Keratinocyte (primary cell): Measurements from ENCODE around the gene TNFRSF11A. TPM values are rescaled to one million over a fixed set of nuclear protein-coding genes. Genes with fewer than 3 reads are reported as not detected.

Experiments used
- DNase-seq: peaks from one replicate; pipeline ENCODE4 v3.0.0-alpha.2; 2011; ENCODE audit warnings: low read depth, missing footprints, low spot score
- FAIRE-seq: peaks from 2 replicates; lab custom pipeline; 2011; peaks lifted over from hg19 to GRCh38; lab: Jason Lieb, UNC
- H2AFZ ChIP-seq: 2 replicates; pipeline ENCODE4 v1.6.0; 2012; ENCODE audit warnings: low read length, control low read depth, inconsistent platforms; ENCODE audit not compliant: control insufficient read depth
- H3K27ac ChIP-seq: 2 replicates; pipeline ENCODE4 v1.5.1; 2011; ENCODE audit warnings: low read length; ENCODE audit not compliant: control insufficient read depth, insufficient read depth
- H3K27me3 ChIP-seq: 3 replicates; pipeline ENCODE4 v1.6.0; 2011; ENCODE audit warnings: low read length; ENCODE audit not compliant: control insufficient read depth, insufficient read depth; ENCODE audit errors: extremely low read depth
- H3K36me3 ChIP-seq, 2 experiments: 2 replicates in 1 of 2; 3 replicates in 1 of 2; pipeline ENCODE4 v1.5.1; 2011; ENCODE audit warnings: low read length in 2 of 2, mild to moderate bottlenecking in 1 of 2; ENCODE audit not compliant: control insufficient read depth in 2 of 2, insufficient read depth in 2 of 2; ENCODE audit errors: extremely low read depth in 1 of 2
- H3K4me1 ChIP-seq: 3 replicates; pipeline ENCODE4 v1.5.1; 2011; ENCODE audit warnings: low read length; ENCODE audit not compliant: control insufficient read depth, insufficient read depth; ENCODE audit errors: extremely low read depth
- H3K4me2 ChIP-seq: 3 replicates; pipeline ENCODE4 v1.6.0; 2011; ENCODE audit warnings: low read depth, low read length; ENCODE audit not compliant: control insufficient read depth, insufficient read depth; ENCODE audit errors: extremely low read depth
- H3K4me3 ChIP-seq, 3 experiments: fragments of 200-600 bp in 1 of 3; sonication (generic) in 1 of 3; 2 replicates in 2 of 3; 3 replicates in 1 of 3; pipeline ENCODE4 v1.5.1; 2011 to 2016; ENCODE audit warnings: low read length in 3 of 3, mild to moderate bottlenecking in 3 of 3, control low read depth in 2 of 3, inconsistent platforms in 1 of 3, low read depth in 1 of 3, mixed read lengths in 1 of 3, mixed run types in 1 of 3, moderate library complexity in 1 of 3; ENCODE audit not compliant: control insufficient read depth in 2 of 3, insufficient read depth in 2 of 3; ENCODE audit errors: extremely low read depth in 1 of 3
- H3K79me2 ChIP-seq: 2 replicates; pipeline ENCODE4 v1.6.0; 2012; ENCODE audit warnings: low read length; ENCODE audit not compliant: control insufficient read depth, insufficient read depth
- H3K9ac ChIP-seq: 3 replicates; pipeline ENCODE4 v1.6.0; 2011; ENCODE audit warnings: low read length; ENCODE audit not compliant: control insufficient read depth, insufficient read depth; ENCODE audit errors: extremely low read depth
- H3K9me1 ChIP-seq: 3 replicates; pipeline ENCODE4 v1.6.0; 2011; ENCODE audit warnings: low read length; ENCODE audit not compliant: control insufficient read depth, insufficient read depth; ENCODE audit errors: extremely low read depth
- H3K9me3 ChIP-seq: 2 replicates; pipeline ENCODE4 v1.5.1; 2012; ENCODE audit warnings: low read depth, low read length; ENCODE audit not compliant: control insufficient read depth
- H4K20me1 ChIP-seq: 3 replicates; pipeline ENCODE4 v1.6.0; 2011; ENCODE audit warnings: low read length; ENCODE audit not compliant: control insufficient read depth, insufficient read depth; ENCODE audit errors: extremely low read depth
- EZH2 ChIP-seq: IDR thresholded peaks from one replicate; pipeline ENCODE4 v1.6.1; 2012; ENCODE audit warnings: inconsistent platforms, mild to moderate bottlenecking, low read length, moderate library complexity
- dilution Hi-C: fragments of 300-500 bp; cut with MboI; formaldehyde crosslinking; loops from one replicate; pipeline ENCODE4 v1.7.0; 2020; ENCODE audit warnings: low sequenced_read_pairs; ENCODE audit not compliant: extremely low pct_ligation_motif_present
- polyA plus RNA-seq, 5 experiments: library from polyadenylated mRNA; depleted of rRNA in 3 of 5; stranded (reverse) in 3 of 5; stranded (forward) in 1 of 5; unstranded in 1 of 5; fragments of >200 nt; gene quantifications; 1 replicate in 1 of 5; 2 replicates in 3 of 5; 3 replicates in 1 of 5; pipeline versions ENCODE4 v1.2.1 to v1.2.3, GENCODE V29; 2011 to 2012; ENCODE audit warnings: missing spikeins in 2 of 5, low read depth in 1 of 5, low replicate concordance in 1 of 5
- TF ChIP-seq, protein P1 (sequence below), 3 experiments: IDR thresholded peaks in 1 of 3; conservative IDR thresholded peaks in 1 of 3; optimal IDR thresholded peaks in 1 of 3; 2 replicates in 2 of 3; 3 replicates in 1 of 3; pipeline versions ENCODE3 to v1.5.1; 2011; ENCODE audit warnings: low read length in 3 of 3, mild to moderate bottlenecking in 3 of 3, moderate library complexity in 2 of 3, control low read depth in 1 of 3, inconsistent platforms in 1 of 3; ENCODE audit not compliant: insufficient read depth in 2 of 3; ENCODE audit errors: extremely low read depth in 1 of 3

The TNFRSF11A gene
- polyA plus RNA-seq, 1 donor (not counting 4 experiments of a cell fraction or from before 2014, with no cell fraction given) = 0.51 TPM

DNA sequence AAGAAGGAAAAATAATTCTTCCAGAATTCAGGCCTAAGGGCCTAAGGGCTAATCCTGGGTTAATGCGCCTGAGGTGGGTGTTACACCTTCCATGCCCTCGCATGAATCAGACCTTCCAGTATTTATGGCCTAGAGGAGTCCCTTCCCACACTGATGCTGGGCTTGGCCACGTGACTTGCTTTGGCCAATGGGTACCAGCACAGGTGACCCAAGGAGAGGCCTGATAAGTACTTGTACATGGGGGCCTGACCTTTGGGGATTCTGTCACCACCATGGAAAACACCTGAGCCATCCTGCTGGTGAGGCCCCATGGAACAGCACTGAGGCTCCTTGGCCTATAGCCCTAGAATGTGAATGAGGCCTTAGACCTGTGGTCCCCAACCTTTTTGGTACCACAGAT, 79.8 kb downstream of the TNFRSF11A start:
- DNase-seq = no peak
- TF ChIP-seq EZH2 = no peak
- TF ChIP-seq, protein P1, sequence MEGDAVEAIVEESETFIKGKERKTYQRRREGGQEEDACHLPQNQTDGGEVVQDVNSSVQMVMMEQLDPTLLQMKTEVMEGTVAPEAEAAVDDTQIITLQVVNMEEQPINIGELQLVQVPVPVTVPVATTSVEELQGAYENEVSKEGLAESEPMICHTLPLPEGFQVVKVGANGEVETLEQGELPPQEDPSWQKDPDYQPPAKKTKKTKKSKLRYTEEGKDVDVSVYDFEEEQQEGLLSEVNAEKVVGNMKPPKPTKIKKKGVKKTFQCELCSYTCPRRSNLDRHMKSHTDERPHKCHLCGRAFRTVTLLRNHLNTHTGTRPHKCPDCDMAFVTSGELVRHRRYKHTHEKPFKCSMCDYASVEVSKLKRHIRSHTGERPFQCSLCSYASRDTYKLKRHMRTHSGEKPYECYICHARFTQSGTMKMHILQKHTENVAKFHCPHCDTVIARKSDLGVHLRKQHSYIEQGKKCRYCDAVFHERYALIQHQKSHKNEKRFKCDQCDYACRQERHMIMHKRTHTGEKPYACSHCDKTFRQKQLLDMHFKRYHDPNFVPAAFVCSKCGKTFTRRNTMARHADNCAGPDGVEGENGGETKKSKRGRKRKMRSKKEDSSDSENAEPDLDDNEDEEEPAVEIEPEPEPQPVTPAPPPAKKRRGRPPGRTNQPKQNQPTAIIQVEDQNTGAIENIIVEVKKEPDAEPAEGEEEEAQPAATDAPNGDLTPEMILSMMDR (optimal IDR thresholded peaks at IDR 0.05 in 1 of 3, IDR thresholded peaks at IDR 0.05 in 1 of 3, conservative IDR thresholded peaks at IDR 0.05 in 1 of 3; ENCODE audit: extremely low read depth in 1 of 3, insufficient read depth in 2 of 3, low read length in 3 of 3) = no peak
- Histone ChIP-seq H4K20me1 (no peaks in the 10 kb centered on the region), H3K36me3 (no peaks in the 10 kb centered on the region), H3K27me3 (no peaks in the 10 kb centered on the region), H3K9ac (no peak overlapping the region), H3K4me3 (no peak overlapping the region), H3K27ac (no peak overlapping the region), H2AFZ (no peak overlapping the region), H3K9me1 (no peaks in the 10 kb centered on the region), H3K9me3 (no peaks in the 10 kb centered on the region), H3K79me2 (no peaks in the 10 kb centered on the region), H3K4me1 (no peaks in the 10 kb centered on the region), H3K4me2 (no peak overlapping the region)
- dilution Hi-C loops = no loop called here
- no peak for FAIRE-seq

DNA sequence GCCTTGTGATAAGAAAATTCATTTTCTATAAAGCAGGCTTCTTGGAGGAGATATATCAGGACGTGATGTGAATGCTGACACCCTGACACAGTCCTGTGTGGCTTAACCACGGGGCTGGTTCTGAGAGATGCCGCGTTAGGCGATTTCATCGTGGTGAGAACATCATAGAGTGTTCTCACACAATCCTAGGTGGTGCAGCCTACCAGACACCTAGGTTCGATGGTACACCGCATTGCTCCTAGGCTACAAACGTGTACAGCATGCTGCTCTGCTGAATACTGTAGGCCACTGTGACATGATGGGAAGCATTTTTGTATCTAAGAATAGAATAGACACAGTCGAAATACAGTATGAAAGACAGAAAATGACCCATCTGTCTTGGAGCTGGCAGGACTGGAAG, 82.5 kb downstream of the TNFRSF11A start:
- DNase-seq (no peak), FAIRE-seq (no peak)
- H3K79me2 ChIP-seq = no peaks in the 10 kb centered on the region
- no peak overlapping the region for H3K4me2 ChIP-seq
- H3K4me3 ChIP-seq = no peak overlapping the region
- no peaks in the 10 kb centered on the region for H4K20me1 ChIP-seq
- no peak overlapping the region for H3K27ac ChIP-seq
- no peaks in the 10 kb centered on the region for H3K9me3 ChIP-seq
- TF ChIP-seq, protein P1 (optimal IDR thresholded peaks at IDR 0.05 in 1 of 3, IDR thresholded peaks at IDR 0.05 in 1 of 3, conservative IDR thresholded peaks at IDR 0.05 in 1 of 3; ENCODE audit: extremely low read depth in 1 of 3, insufficient read depth in 2 of 3, low read length in 3 of 3) = no peak
- TF ChIP-seq EZH2 = no peak
- H3K9me1 ChIP-seq = no peaks in the 10 kb centered on the region
- H2AFZ ChIP-seq = no peak overlapping the region
- no peaks in the 10 kb centered on the region for H3K4me1 ChIP-seq
- H3K36me3 ChIP-seq = no peaks in the 10 kb centered on the region
- H3K27me3 ChIP-seq = peaks cover 2% of the 10 kb centered on the region
- no peak overlapping the region for H3K9ac ChIP-seq
- dilution Hi-C loops = no loop called here
